Panc1 (cell line): ENCODE results near the gene DAZ4. TPM values are rescaled to one million over a fixed set of nuclear protein-coding genes. Genes with fewer than 3 reads are reported as not detected.
"Not testable (repeated sequence)": the region's sequence is repeated elsewhere in the genome, so short reads cannot be mapped to it uniquely, and the experiment has no call there.

Experiments
- ATAC-seq: fragments of 200-7000 bp; cut with Tn5 transposase; 2 replicates; pipeline ENCODE4 v1.9.1; 2020; ENCODE audit warnings: mild to moderate bottlenecking, moderate library complexity
- Bru-seq: library from RNA; stranded (reverse); fragments of 400-500 nt; gene quantifications from one replicate; lab custom pipeline; 2021; lab: Mats Ljungman, UMichigan
- BruChase-seq, 2 experiments: library from RNA; stranded (reverse); fragments of 400-500 nt; gene quantifications; one replicate each; lab custom pipeline; 2021; lab: Mats Ljungman, UMichigan
- BruUV-seq: library from RNA; stranded (reverse); fragments of 400-500 nt; replicated peaks from 2 replicates; lab custom pipeline; 2021; lab: Mats Ljungman, UMichigan
- CTCF ChIA-PET: fragments of 300-600 bp; sonication (Branson Sonifier 250); formaldehyde crosslinking; loops from one replicate; lab custom pipeline; 2022; ENCODE audit warnings: antibody characterized with exemption; lab: Charles Lee
- POLR2A ChIA-PET: fragments of 300-600 bp; sonication (Branson Sonifier 250); formaldehyde crosslinking; loops from one replicate; lab custom pipeline; 2022; ENCODE audit warnings: antibody characterized with exemption; lab: Charles Lee
- DNase-seq: peaks from one replicate; pipeline ENCODE4 v3.0.0-alpha.2; 2010; ENCODE audit warnings: low read depth, low spot score
- H3K27ac ChIP-seq: 2 replicates; pipeline ENCODE4 v1.5.1; 2011; ENCODE audit warnings: mild to moderate bottlenecking, low read length, inconsistent platforms
- H3K27me3 ChIP-seq: fragments of 200-500 bp; sonication (Bioruptor generic); 2 replicates; pipeline ENCODE4 v1.6.0; 2014; ENCODE audit warnings: low read length, inconsistent platforms; ENCODE audit not compliant: control insufficient read depth, insufficient read depth
- H3K36me3 ChIP-seq: fragments of 200-500 bp; sonication (Bioruptor generic); 2 replicates; pipeline ENCODE4 v1.5.1; 2014; ENCODE audit warnings: inconsistent platforms, mild to moderate bottlenecking, low read length, moderate library complexity; ENCODE audit not compliant: control insufficient read depth, insufficient read depth
- H3K4me1 ChIP-seq: 2 replicates; pipeline ENCODE4 v1.5.1; 2011; ENCODE audit warnings: inconsistent platforms, mild to moderate bottlenecking, low read length, moderate library complexity; ENCODE audit not compliant: control insufficient read depth, insufficient read depth
- H3K4me3 ChIP-seq, 2 experiments: 2 replicates each; pipeline ENCODE4 v1.5.1; 2011 to 2012; ENCODE audit warnings: low read depth in 2 of 2, low read length in 2 of 2, mild to moderate bottlenecking in 2 of 2, inconsistent platforms in 1 of 2, moderate library complexity in 1 of 2
- H3K9me3 ChIP-seq: fragments of 200-500 bp; sonication (Bioruptor generic); 2 replicates; pipeline ENCODE4 v1.5.1; 2014; ENCODE audit warnings: low read depth, mild to moderate bottlenecking, inconsistent platforms, low read length, moderate library complexity; ENCODE audit not compliant: control insufficient read depth, insufficient read depth
- in situ Hi-C: cut with HindIII; loops from 2 replicates; pipeline ENCODE4 v1.10.0; 2016; ENCODE audit warnings: low sequenced_read_pairs, low pct_unique_long_range_greater_than_20kb
- intact Hi-C: fragments of 100-400 bp; cut with micrococcal nuclease; formaldehyde crosslinking; loops from one replicate; pipeline ENCODE4 v1.10.0; 2022; ENCODE audit not compliant: unreplicated experiment
- long read RNA-seq: library from polyadenylated mRNA; unstranded; transcript quantifications from one replicate; pipeline ENCODE4 v2.0.0, GENCODE V29; 2021; ENCODE audit not compliant: unreplicated experiment
- polyA plus RNA-seq: library from polyadenylated mRNA; unstranded; fragments of >200 nt; gene quantifications from one replicate; pipeline ENCODE4 v1.2.1, GENCODE V29; 2012; ENCODE audit warnings: missing spikeins; ENCODE audit not compliant: insufficient read length
- total RNA-seq: library from RNA; stranded (reverse); gene quantifications from one replicate; pipeline ENCODE4 v1.2.1, GENCODE V29; 2021; ENCODE audit not compliant: unreplicated experiment

DAZ4 gene, protein sequence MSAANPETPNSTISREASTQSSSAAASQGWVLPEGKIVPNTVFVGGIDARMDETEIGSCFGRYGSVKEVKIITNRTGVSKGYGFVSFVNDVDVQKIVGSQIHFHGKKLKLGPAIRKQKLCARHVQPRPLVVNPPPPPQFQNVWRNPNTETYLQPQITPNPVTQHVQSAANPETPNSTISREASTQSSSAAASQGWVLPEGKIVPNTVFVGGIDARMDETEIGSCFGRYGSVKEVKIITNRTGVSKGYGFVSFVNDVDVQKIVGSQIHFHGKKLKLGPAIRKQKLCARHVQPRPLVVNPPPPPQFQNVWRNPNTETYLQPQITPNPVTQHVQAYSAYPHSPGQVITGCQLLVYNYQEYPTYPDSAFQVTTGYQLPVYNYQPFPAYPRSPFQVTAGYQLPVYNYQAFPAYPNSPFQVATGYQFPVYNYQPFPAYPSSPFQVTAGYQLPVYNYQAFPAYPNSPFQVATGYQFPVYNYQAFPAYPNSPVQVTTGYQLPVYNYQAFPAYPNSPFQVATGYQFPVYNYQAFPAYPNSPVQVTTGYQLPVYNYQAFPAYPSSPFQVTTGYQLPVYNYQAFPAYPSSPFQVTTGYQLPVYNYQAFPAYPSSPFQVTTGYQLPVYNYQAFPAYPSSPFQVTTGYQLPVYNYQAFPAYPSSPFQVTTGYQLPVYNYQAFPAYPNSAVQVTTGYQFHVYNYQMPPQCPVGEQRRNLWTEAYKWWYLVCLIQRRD
- not detected for total RNA-seq
- polyA plus RNA-seq: not detected
- percentile 0 among the genes with signal in this experiment for Bru-seq, nascent RNA
- BruChase-seq, experiment 1, labeled RNA remaining after a 2-hour chase: not detected
- BruChase-seq, experiment 2, labeled RNA remaining after a 6-hour chase: not detected
- long read RNA-seq: 0 reads

DNA sequence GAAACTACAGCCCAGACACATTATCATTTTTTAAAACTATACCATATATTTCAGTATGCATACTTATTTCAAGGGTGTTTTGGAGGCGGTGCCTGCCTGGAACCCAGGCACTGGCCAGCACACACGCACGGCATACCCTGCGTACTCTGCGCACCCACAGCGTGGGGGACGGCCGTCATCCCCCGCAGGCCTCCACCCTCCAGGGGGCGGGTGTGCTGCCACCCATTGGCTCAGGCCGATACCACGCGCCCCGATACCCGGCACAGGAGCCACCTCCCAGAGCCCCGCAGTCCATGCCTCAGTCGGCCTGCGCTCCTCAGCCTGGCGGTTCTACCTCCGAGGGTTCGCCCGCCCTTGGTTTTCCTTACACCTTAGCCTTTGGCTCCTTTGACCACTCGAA is at the start of gene DAZ4:
Gene DAZ4 (plus strand): TSS at position 301 of the 400 bp plus-strand sequence. CDS start 208 bp downstream, outside the sequence.
- H3K27ac ChIP-seq, H3K4me1 ChIP-seq, ATAC-seq, H3K4me3 ChIP-seq, in situ Hi-C loops, H3K27me3 ChIP-seq, intact Hi-C loops, H3K9me3 ChIP-seq, DNase-seq, BruUV-seq, POLR2A ChIA-PET, CTCF ChIA-PET, H3K36me3 ChIP-seq: not testable (repeated sequence)

- H3K27ac ChIP-seq, POLR2A ChIA-PET, H3K36me3 ChIP-seq, intact Hi-C loops, CTCF ChIA-PET, H3K27me3 ChIP-seq, H3K9me3 ChIP-seq, H3K4me3 ChIP-seq, DNase-seq, H3K4me1 ChIP-seq, BruUV-seq, ATAC-seq, in situ Hi-C loops: not testable (repeated sequence)
These were observed 20.4 kb upstream of the DAZ4 start, which contains the start of gene DAZ3 for GRCh38 chrY:24813293-24813692. TSS of gene DAZ3 (minus strand) at chrY:24813393. CDS start at chrY:24813185, 208 bp downstream.

DNA sequence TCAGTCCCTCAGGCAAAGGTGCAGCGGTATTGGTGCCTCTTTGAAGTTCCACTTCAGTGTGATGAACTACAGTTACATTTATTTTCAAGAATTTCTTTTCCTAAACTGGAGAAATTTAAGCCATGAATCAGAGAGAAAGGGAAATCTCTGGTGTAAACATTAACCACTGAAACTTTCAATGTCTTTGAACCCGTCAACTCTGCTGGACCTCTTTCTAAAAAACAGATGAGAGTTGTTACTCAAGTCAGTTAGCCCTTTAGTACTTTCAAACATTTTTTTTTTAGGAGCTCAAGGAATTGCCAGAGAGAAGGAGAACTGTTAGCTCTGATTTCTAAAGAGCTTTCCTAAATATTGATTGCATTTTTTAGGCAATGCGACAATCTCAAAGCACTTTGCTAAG is 11.9 kb upstream of the DAZ4 start:
- in situ Hi-C loops, H3K4me1 ChIP-seq, POLR2A ChIA-PET, H3K4me3 ChIP-seq, DNase-seq, CTCF ChIA-PET, H3K36me3 ChIP-seq, H3K27ac ChIP-seq, intact Hi-C loops, BruUV-seq, H3K27me3 ChIP-seq, H3K9me3 ChIP-seq, ATAC-seq: not testable (repeated sequence)

- in situ Hi-C loops, H3K4me1 ChIP-seq, H3K9me3 ChIP-seq, DNase-seq, H3K27ac ChIP-seq, ATAC-seq, intact Hi-C loops, H3K4me3 ChIP-seq, CTCF ChIA-PET, H3K36me3 ChIP-seq, H3K27me3 ChIP-seq, POLR2A ChIA-PET, BruUV-seq: not testable (repeated sequence)
These were observed 9.4 kb upstream of the DAZ4 start for GRCh38 chrY:24824184-24824879.

DNA sequence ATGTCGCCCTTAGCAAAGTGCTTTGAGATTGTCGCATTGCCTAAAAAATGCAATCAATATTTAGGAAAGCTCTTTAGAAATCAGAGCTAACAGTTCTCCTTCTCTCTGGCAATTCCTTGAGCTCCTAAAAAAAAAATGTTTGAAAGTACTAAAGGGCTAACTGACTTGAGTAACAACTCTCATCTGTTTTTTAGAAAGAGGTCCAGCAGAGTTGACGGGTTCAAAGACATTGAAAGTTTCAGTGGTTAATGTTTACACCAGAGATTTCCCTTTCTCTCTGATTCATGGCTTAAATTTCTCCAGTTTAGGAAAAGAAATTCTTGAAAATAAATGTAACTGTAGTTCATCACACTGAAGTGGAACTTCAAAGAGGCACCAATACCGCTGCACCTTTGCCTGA is 8.7 kb upstream of the DAZ4 start:
- BruUV-seq, DNase-seq, H3K4me1 ChIP-seq: not testable (repeated sequence)

More for the DNA sequence above, 8.7 kb upstream of the DAZ4 start:
- POLR2A ChIA-PET, H3K27ac ChIP-seq, H3K27me3 ChIP-seq, H3K36me3 ChIP-seq, H3K4me3 ChIP-seq, intact Hi-C loops, in situ Hi-C loops, H3K9me3 ChIP-seq, CTCF ChIA-PET, ATAC-seq: not testable (repeated sequence)
